Stomach (tissue), 9 donors: ENCODE measurements around the gene CYP24A1. TPM values are rescaled to one million over a fixed set of nuclear protein-coding genes. Genes with fewer than 3 reads are reported as not detected.

Experiments used
- DNase-seq, 2 donors: peaks; one replicate each; pipeline versions ENCODE4 v3.0.0 to v3.0.0-alpha.2; 2013 to 2019
- H3K27ac ChIP-seq, 5 donors: fragments of 200-600 bp in 4 of 5; sonication (generic) in 4 of 5; one replicate each; pipeline ENCODE4 v1.5.1; 2013 to 2019; ENCODE audit warnings: mild to moderate bottlenecking in 1 of 5, moderate library complexity in 1 of 5
- H3K27me3 ChIP-seq, 3 donors: fragments of 200-600 bp; sonication (generic); one replicate each; pipeline ENCODE4 v1.5.1; 2017 to 2019; ENCODE audit warnings: mixed run types in 1 of 3
- H3K36me3 ChIP-seq, 4 donors: fragments of 200-600 bp; sonication (generic); 1 replicate in 3 of 4; 2 replicates in 1 of 4; pipeline ENCODE4 v1.5.1; 2016 to 2019
- H3K4me1 ChIP-seq, 4 donors: fragments of 200-600 bp; sonication (generic); one replicate each; pipeline ENCODE4 v1.5.1; 2016 to 2019
- H3K4me3 ChIP-seq, 4 donors: fragments of 200-600 bp; sonication (generic) in 3 of 4; one replicate each; pipeline ENCODE4 v1.5.1; 2016 to 2019; ENCODE audit warnings: mild to moderate bottlenecking in 1 of 4
- H3K9me3 ChIP-seq, 4 donors: fragments of 200-600 bp; sonication (generic); one replicate each; pipeline ENCODE4 v1.5.1; 2016 to 2019
- CTCF ChIP-seq, 7 experiments: fragments of 450-650 bp in 4 of 7; fragments of 200-600 bp in 3 of 7; sonication (generic) in 3 of 7; IDR thresholded peaks; one replicate each; pipeline ENCODE4 v1.5.1; 2016 to 2019; ENCODE audit warnings: antibody characterized with exemption in 7 of 7, control low read depth in 2 of 7, mild to moderate bottlenecking in 1 of 7
- EP300 ChIP-seq: sonication (generic); formaldehyde crosslinking; IDR thresholded peaks from one replicate; pipeline ENCODE4 v1.6.1; 2017; ENCODE audit warnings: antibody characterized with exemption
- POLR2A ChIP-seq, 4 donors: fragments of 450-650 bp; IDR thresholded peaks; one replicate each; pipeline ENCODE4 v1.6.1; 2016; ENCODE audit warnings: antibody characterized with exemption in 4 of 4, control low read depth in 2 of 4, mild to moderate bottlenecking in 1 of 4, moderate library complexity in 1 of 4
- POLR2AphosphoS5 ChIP-seq, 3 donors: sonication (generic); formaldehyde crosslinking; IDR thresholded peaks; one replicate each; pipeline ENCODE4 v1.6.1; 2016; ENCODE audit warnings: antibody characterized with exemption in 3 of 3
- WGBS, 5 donors: extraction: QIAGEN DNeasy Blood & Tissue Kit in 3 of 5; methylation state at CpG; one replicate each; pipeline versions ENCODE4 v1.1.5 to v1.1.7; 2013 to 2018; 5-methylcytosine and 5-hydroxymethylcytosine counted together
- intact Hi-C: fragments of 100-400 bp; cut with DNase I; formaldehyde crosslinking; loops from one replicate; pipeline ENCODE4 v1.15.1; 2023; ENCODE audit warnings: low total_unique reads
- polyA plus RNA-seq, 3 donors: library from polyadenylated mRNA; stranded (reverse); fragments of 200-250 nt; gene quantifications; one replicate each; pipeline ENCODE4 v1.2.3, GENCODE V29; 2013
- total RNA-seq, 5 donors: library from RNA; depleted of rRNA; stranded (reverse); fragments of >200 nt; gene quantifications; one replicate each; pipeline versions ENCODE4 v1.1.0 to v1.2.3, GENCODE V29; 2014 to 2016
- donor health status: healthy with polysubstance abuse.
- donor health status: Bipolar disorder and iron deficiency.
- donor health status: healthy.

The CYP24A1 gene
- total and polyA plus RNA-seq, 8 donors = 1.2 TPM; not detected in 7

GRCh38 chr20:54170963-54171362 is 2.8 kb downstream of the CYP24A1 start:
- Histone ChIP-seq H3K36me3 (no peaks in the 10 kb centered on the region), H3K9me3 (no peaks in the 10 kb centered on the region), H3K27me3 (peaks cover 21 to 96% (median 53%) of the 10 kb centered on the region in 3 donors), H3K27ac (no peak overlapping the region), H3K4me3 (no peak overlapping the region), H3K4me1 (peaks cover 22 to 27% (median 25%) of the 10 kb centered on the region in 4 donors)
- WGBS, 5 donors = 41 to 64% (median 48%) methylated on average over 3 of the region's 3 CpGs
- intact Hi-C loops = no loop called here
- no peak for DNase-seq
- TF ChIP-seq EP300 (no peak), POLR2AphosphoS5 (IDR thresholded peaks at IDR 0.05) (no peak), CTCF (IDR thresholded peaks at IDR 0.05) (no peak), POLR2A (IDR thresholded peaks at IDR 0.05) (no peak)

- WGBS, 5 donors = 52 to 73% (median 67%) methylated on average over 4 of the region's 4 CpGs
- no peaks in the 10 kb centered on the region for H3K36me3 ChIP-seq
- DNase-seq = no peak
- peaks cover 22 to 27% (median 25%) of the 10 kb centered on the region in 4 donors for H3K4me1 ChIP-seq
- H3K27me3 ChIP-seq = peaks cover 21 to 91% (median 56%) of the 10 kb centered on the region in 3 donors
- TF ChIP-seq POLR2AphosphoS5 (IDR thresholded peaks at IDR 0.05) = no peak
- H3K9me3 ChIP-seq = no peaks in the 10 kb centered on the region
- intact Hi-C loops = no loop called here
- no peak overlapping the region for H3K27ac ChIP-seq
- no peak overlapping the region for H3K4me3 ChIP-seq
These were observed 3.7 kb downstream of the CYP24A1 start for GRCh38 chr20:54170026-54170471.

GRCh38 chr20:54168961-54169862 is 4.6 kb downstream of the CYP24A1 start:
- Histone ChIP-seq H3K27ac (no peak overlapping the region), H3K4me3 (no peak overlapping the region), H3K4me1 (peaks cover 17 to 20% (median 18%) of the 10 kb centered on the region in 4 donors), H3K27me3 (peaks cover 19 to 89% (median 48%) of the 10 kb centered on the region in 3 donors), H3K9me3 (no peaks in the 10 kb centered on the region), H3K36me3 (no peaks in the 10 kb centered on the region)
- 76 to 78% (median 76%) methylated on average over 14 of the region's 14 CpGs for WGBS, 5 donors
- no peak for TF ChIP-seq CTCF (IDR thresholded peaks at IDR 0.05)
- TF ChIP-seq POLR2AphosphoS5 (IDR thresholded peaks at IDR 0.05) = no peak
- no peak for TF ChIP-seq POLR2A (IDR thresholded peaks at IDR 0.05)
- TF ChIP-seq EP300 = no peak
- DNase-seq = no peak
- intact Hi-C loops = no loop called here

GRCh38 chr20:54167909-54168872 is 5.6 kb downstream of the CYP24A1 start:
- Histone ChIP-seq H3K36me3 (no peaks in the 10 kb centered on the region), H3K9me3 (no peaks in the 10 kb centered on the region), H3K4me3 (no peak overlapping the region), H3K4me1 (peaks cover 7 to 10% (median 8%) of the 10 kb centered on the region in 4 donors), H3K27me3 (peaks cover 10 to 88% (median 38%) of the 10 kb centered on the region in 3 donors), H3K27ac (no peak overlapping the region)
- peak in 1 of 2 donors; percentile 19 for DNase-seq
- intact Hi-C loops = no loop called here
- no peak for TF ChIP-seq POLR2AphosphoS5 (IDR thresholded peaks at IDR 0.05)
- no peak for TF ChIP-seq EP300
- TF ChIP-seq CTCF (IDR thresholded peaks at IDR 0.05) = no peak
- TF ChIP-seq POLR2A (IDR thresholded peaks at IDR 0.05) = no peak
- 61 to 68% (median 63%) methylated on average over 11 of the region's 11 CpGs for WGBS, 5 donors
